ENCODE measurements around the gene C1S. TPM values are rescaled to one million over a fixed set of nuclear protein-coding genes. Genes with fewer than 3 reads are reported as not detected.

C1S gene
- total RNA-seq, 4 donors from 2014 or later: 52.6 to 187 (median 59.3) TPM

- TF ChIP-seq CTCF (IDR thresholded peaks at IDR 0.05) (no peak), POLR2A (IDR thresholded peaks at IDR 0.05) (no peak)
- 52 to 54% methylated on average over 11 of the region's 11 CpGs for WGBS, 2 donors
- intact Hi-C loops (cut with DNase I; ENCODE audit: low total_unique reads): no loop called here
- DNase-seq (ENCODE audit: low spot score in 2 of 2): peak in 1 of 2 donors; percentile 76
- no peak overlapping the region for H3K4me3 ChIP-seq (ENCODE audit: low read depth, poor library complexity, severe bottlenecking)
Measured at GRCh38 chr12:7068240-7068993, 7.9 kb downstream of the C1S start.

- peak in 1 of 2 donors; percentile 46 for DNase-seq (ENCODE audit: low spot score in 2 of 2)
- WGBS, 2 donors: 67 to 73% methylated on average over 2 of the region's 2 CpGs
- no peak overlapping the region for H3K4me3 ChIP-seq (ENCODE audit: low read depth, poor library complexity, severe bottlenecking)
- intact Hi-C loops (cut with DNase I; ENCODE audit: low total_unique reads): no loop called here
- TF ChIP-seq CTCF (IDR thresholded peaks at IDR 0.05) (no peak), POLR2A (IDR thresholded peaks at IDR 0.05) (no peak)
Measured at GRCh38 chr12:7068994-7069346, 8.5 kb downstream of the C1S start.

- TF ChIP-seq POLR2A (IDR thresholded peaks at IDR 0.05) (no peak), CTCF (IDR thresholded peaks at IDR 0.05) (no peak)
- intact Hi-C loops (cut with DNase I; ENCODE audit: low total_unique reads): no loop called here
- peak in 1 of 2 donors; percentile 73 for DNase-seq (ENCODE audit: low spot score in 2 of 2)
- H3K4me3 ChIP-seq (ENCODE audit: low read depth, poor library complexity, severe bottlenecking): no peak overlapping the region
- 85 to 91% methylated on average over 6 of the region's 6 CpGs for WGBS, 2 donors
Measured at GRCh38 chr12:7069386-7069785, 8.9 kb downstream of the C1S start.

GRCh38 chr12:7072035-7072434 lies 11.5 kb downstream of the C1S start:
- TF ChIP-seq CTCF (IDR thresholded peaks at IDR 0.05): no peak
- TF ChIP-seq POLR2A (IDR thresholded peaks at IDR 0.05): no peak
- no peak for DNase-seq (ENCODE audit: low spot score in 2 of 2)
- 87% methylated on average over 6 of the region's 6 CpGs for WGBS, 2 donors
- no peak overlapping the region for H3K4me3 ChIP-seq (ENCODE audit: low read depth, poor library complexity, severe bottlenecking)
- intact Hi-C loops (cut with DNase I; ENCODE audit: low total_unique reads): no loop called here

- TF ChIP-seq CTCF (IDR thresholded peaks at IDR 0.05) (no peak), POLR2A (IDR thresholded peaks at IDR 0.05) (no peak)
Measured at GRCh38 chr12:7072554-7072953, 12.0 kb downstream of the C1S start.

GRCh38 chr12:7073946-7074345 lies 13.4 kb downstream of the C1S start:
- intact Hi-C loops (cut with DNase I; ENCODE audit: low total_unique reads): no loop called here
- TF ChIP-seq POLR2A (IDR thresholded peaks at IDR 0.05) (no peak), CTCF (IDR thresholded peaks at IDR 0.05) (no peak)
- WGBS, 2 donors: 44% methylated on average over 1 of the region's 1 CpG
- H3K4me3 ChIP-seq (ENCODE audit: low read depth, poor library complexity, severe bottlenecking): no peak overlapping the region
- peak in 1 of 2 donors; percentile 28 for DNase-seq (ENCODE audit: low spot score in 2 of 2)

More at GRCh38 chr12:7072554-7072953, 12.0 kb downstream of the C1S start:
- intact Hi-C loops (cut with DNase I; ENCODE audit: low total_unique reads): no loop called here
- DNase-seq (ENCODE audit: low spot score in 2 of 2): peak in 1 of 2 donors; percentile 39
- 89 to 90% methylated on average over 6 of the region's 6 CpGs for WGBS, 2 donors
- no peak overlapping the region for H3K4me3 ChIP-seq (ENCODE audit: low read depth, poor library complexity, severe bottlenecking)

Data from lower leg skin (tissue), 4 donors.